ENCODE measurements around the gene CATSPERE.
A peak's percentile ranks its signal among the peaks of the same experiment; 100 is the strongest.

CATSPERE gene

DNA sequence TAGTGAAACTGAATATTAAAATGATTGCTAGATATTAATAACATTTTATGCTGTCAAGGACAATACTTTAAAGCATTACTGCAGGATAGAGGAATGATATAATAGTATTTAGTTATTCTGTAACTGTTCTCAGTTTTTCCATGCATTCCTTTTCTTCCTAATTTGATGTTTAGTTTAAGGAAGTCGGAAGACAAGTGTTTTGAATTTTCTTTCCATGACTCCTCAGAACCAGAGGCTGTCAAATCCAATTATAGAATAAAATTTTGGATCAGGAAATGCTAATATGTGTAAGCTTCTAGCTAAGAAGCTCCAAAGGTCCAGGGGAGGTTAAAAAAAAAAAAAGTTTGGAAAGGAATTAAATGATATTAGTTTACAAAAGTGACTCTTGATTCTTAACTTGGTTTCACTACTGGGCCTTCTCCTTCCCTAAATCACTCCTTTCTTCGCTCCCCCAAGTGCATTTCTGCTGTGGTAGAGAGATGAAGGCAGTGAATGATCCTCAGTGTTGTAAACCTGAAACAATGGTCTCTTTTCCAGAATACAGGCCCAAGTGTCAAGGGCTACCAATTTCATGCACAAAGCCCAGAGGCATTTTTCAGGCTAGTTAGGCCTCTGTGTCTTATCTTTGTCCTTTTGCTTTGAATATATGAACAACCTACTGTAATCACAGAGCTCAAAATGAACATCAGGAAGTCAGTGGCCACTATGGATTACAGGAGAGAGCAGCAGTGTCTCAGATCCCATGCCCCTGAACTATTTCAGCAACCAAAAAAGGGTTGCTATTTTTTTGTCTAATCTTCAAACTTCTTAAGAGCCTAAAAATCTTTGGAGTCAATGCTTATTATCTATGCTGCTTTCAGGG lies 15.5 kb upstream of the CATSPERE start:
- Histone ChIP-seq H3K9ac (ENCODE audit: low read length) (peak overlapping the region; percentile 17), H3K4me2 (ENCODE audit: low read length) (no peak overlapping the region), H4K5ac (ENCODE audit: low read length) (no peak overlapping the region), H2BK120ac (ENCODE audit: low read depth, low read length) (no peak overlapping the region), H3K27ac (ENCODE audit: low read depth, low read length) (no peak overlapping the region), H3K56ac (ENCODE audit: low read length) (no peak overlapping the region), H3K79me1 (ENCODE audit: low read length) (peaks cover 4% of the 10 kb centered on the region), H2BK5ac (ENCODE audit: low read length) (no peak overlapping the region), H3K27me3 (ENCODE audit: insufficient read depth, low read length, poor library complexity) (no peaks in the 10 kb centered on the region), H3K4me3 (ENCODE audit: low read length) (no peak overlapping the region), H4K8ac (ENCODE audit: low read depth, low read length) (no peak overlapping the region), H3K4me1 (ENCODE audit: control insufficient read depth, low read depth, low read length) (no peaks in the 10 kb centered on the region), H3K23ac (ENCODE audit: low read length) (no peak overlapping the region), H2AK5ac (ENCODE audit: low read length) (no peak overlapping the region), H2BK15ac (replicated peaks; ENCODE audit: low read depth) (no peak overlapping the region), H3K79me2 (ENCODE audit: control insufficient read depth, insufficient read depth, low read length) (peaks cover 51% of the 10 kb centered on the region), H3K36me3 (ENCODE audit: control insufficient read depth, insufficient read depth, low read length) (no peaks in the 10 kb centered on the region), H3K18ac (ENCODE audit: low read length) (peak overlapping the region; percentile 30), H3K4ac (ENCODE audit: low read depth, low read length) (peak overlapping the region; percentile 55)
- WGBS (ENCODE audit: extremely low coverage, insufficient coverage, low lambda C conversion rate): no CpG with 5 or more reads among the region's 2 CpGs
- DNase-seq: no peak

DNA sequence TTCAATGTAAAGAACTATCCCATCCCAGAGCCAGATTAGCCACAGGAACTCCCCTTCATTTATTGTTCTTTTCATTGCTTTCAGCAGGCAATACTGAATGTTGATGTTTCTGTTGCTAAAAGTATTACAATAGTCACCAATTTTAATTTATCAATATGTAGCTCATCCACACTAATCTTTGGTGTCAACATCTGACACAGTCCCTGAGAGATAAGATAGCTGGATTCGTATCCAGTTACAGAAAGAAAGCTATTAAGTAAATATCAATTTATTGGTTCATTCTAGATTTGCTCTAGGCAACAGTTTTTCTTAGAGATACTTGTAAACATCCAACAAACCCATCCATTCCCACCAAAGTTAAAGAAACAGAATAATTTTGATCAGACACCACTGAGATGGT lies 14.0 kb upstream of the CATSPERE start:
- Histone ChIP-seq H3K27ac (ENCODE audit: low read depth, low read length) (no peak overlapping the region), H3K18ac (ENCODE audit: low read length) (no peak overlapping the region), H2BK120ac (ENCODE audit: low read depth, low read length) (no peak overlapping the region)

GRCh38 chr1:244447552-244447951 lies 13.5 kb upstream of the CATSPERE start:
- H3K79me2 ChIP-seq (ENCODE audit: control insufficient read depth, insufficient read depth, low read length): peaks cover 52% of the 10 kb centered on the region
- no peak overlapping the region for H3K4ac ChIP-seq (ENCODE audit: low read depth, low read length)
- no peak overlapping the region for H4K5ac ChIP-seq (ENCODE audit: low read length)
- no peaks in the 10 kb centered on the region for H3K27me3 ChIP-seq (ENCODE audit: insufficient read depth, low read length, poor library complexity)
- H3K9ac ChIP-seq (ENCODE audit: low read length): no peak overlapping the region
- WGBS (ENCODE audit: extremely low coverage, insufficient coverage, low lambda C conversion rate): no CpG with 5 or more reads among the region's 2 CpGs
- H3K27ac ChIP-seq (ENCODE audit: low read depth, low read length): no peak overlapping the region
- H3K36me3 ChIP-seq (ENCODE audit: control insufficient read depth, insufficient read depth, low read length): no peaks in the 10 kb centered on the region
- no peak overlapping the region for H3K23ac ChIP-seq (ENCODE audit: low read length)
- no peaks in the 10 kb centered on the region for H3K4me1 ChIP-seq (ENCODE audit: control insufficient read depth, low read depth, low read length)
- no peak overlapping the region for H3K18ac ChIP-seq (ENCODE audit: low read length)
- H2BK5ac ChIP-seq (ENCODE audit: low read length): no peak overlapping the region
- H3K56ac ChIP-seq (ENCODE audit: low read length): no peak overlapping the region
- DNase-seq: no peak
- no peak overlapping the region for H2AK5ac ChIP-seq (ENCODE audit: low read length)
- no peak overlapping the region for H3K4me3 ChIP-seq (ENCODE audit: low read length)
- peaks cover 6% of the 10 kb centered on the region for H3K79me1 ChIP-seq (ENCODE audit: low read length)
- no peak overlapping the region for H4K8ac ChIP-seq (ENCODE audit: low read depth, low read length)
- no peak overlapping the region for H2BK15ac ChIP-seq (replicated peaks; ENCODE audit: low read depth)
- H2BK120ac ChIP-seq (ENCODE audit: low read depth, low read length): no peak overlapping the region
- no peak overlapping the region for H3K4me2 ChIP-seq (ENCODE audit: low read length)

More for the DNA sequence above, 14.0 kb upstream of the CATSPERE start:
- Histone ChIP-seq H2BK15ac (replicated peaks; ENCODE audit: low read depth) (no peak overlapping the region), H4K8ac (ENCODE audit: low read depth, low read length) (no peak overlapping the region), H2AK5ac (ENCODE audit: low read length) (no peak overlapping the region), H2BK5ac (ENCODE audit: low read length) (no peak overlapping the region), H3K23ac (ENCODE audit: low read length) (no peak overlapping the region), H3K4me2 (ENCODE audit: low read length) (no peak overlapping the region), H3K56ac (ENCODE audit: low read length) (no peak overlapping the region), H3K9ac (ENCODE audit: low read length) (no peak overlapping the region), H3K4me3 (ENCODE audit: low read length) (no peak overlapping the region), H3K4ac (ENCODE audit: low read depth, low read length) (no peak overlapping the region), H3K36me3 (ENCODE audit: control insufficient read depth, insufficient read depth, low read length) (no peaks in the 10 kb centered on the region), H3K79me1 (ENCODE audit: low read length) (peaks cover 6% of the 10 kb centered on the region), H3K27me3 (ENCODE audit: insufficient read depth, low read length, poor library complexity) (no peaks in the 10 kb centered on the region), H4K5ac (ENCODE audit: low read length) (no peak overlapping the region), H3K79me2 (ENCODE audit: control insufficient read depth, insufficient read depth, low read length) (peaks cover 56% of the 10 kb centered on the region), H3K4me1 (ENCODE audit: control insufficient read depth, low read depth, low read length) (no peaks in the 10 kb centered on the region)
- WGBS (ENCODE audit: extremely low coverage, insufficient coverage, low lambda C conversion rate): no CpG with 5 or more reads among the region's 1 CpG
- no peak for DNase-seq

- DNase-seq: no peak
- Histone ChIP-seq H3K4me2 (ENCODE audit: low read length) (no peak overlapping the region), H4K8ac (ENCODE audit: low read depth, low read length) (no peak overlapping the region), H3K79me1 (ENCODE audit: low read length) (peaks cover 6% of the 10 kb centered on the region), H2BK120ac (ENCODE audit: low read depth, low read length) (no peak overlapping the region), H3K4ac (ENCODE audit: low read depth, low read length) (no peak overlapping the region), H2BK5ac (ENCODE audit: low read length) (no peak overlapping the region), H3K4me1 (ENCODE audit: control insufficient read depth, low read depth, low read length) (no peaks in the 10 kb centered on the region), H3K27ac (ENCODE audit: low read depth, low read length) (no peak overlapping the region), H3K4me3 (ENCODE audit: low read length) (no peak overlapping the region), H3K56ac (ENCODE audit: low read length) (no peak overlapping the region), H2BK15ac (replicated peaks; ENCODE audit: low read depth) (no peak overlapping the region), H2AK5ac (ENCODE audit: low read length) (no peak overlapping the region), H4K5ac (ENCODE audit: low read length) (no peak overlapping the region), H3K79me2 (ENCODE audit: control insufficient read depth, insufficient read depth, low read length) (peaks cover 46% of the 10 kb centered on the region), H3K36me3 (ENCODE audit: control insufficient read depth, insufficient read depth, low read length) (no peaks in the 10 kb centered on the region), H3K18ac (ENCODE audit: low read length) (no peak overlapping the region), H3K9ac (ENCODE audit: low read length) (peak overlapping the region; percentile 15), H3K23ac (ENCODE audit: low read length) (no peak overlapping the region), H3K27me3 (ENCODE audit: insufficient read depth, low read length, poor library complexity) (no peaks in the 10 kb centered on the region)
- no CpG with 5 or more reads among the region's 5 CpGs for WGBS (ENCODE audit: extremely low coverage, insufficient coverage, low lambda C conversion rate)
Measured at GRCh38 chr1:244448279-244449036, 12.6 kb upstream of the CATSPERE start.

- Histone ChIP-seq H2BK120ac (ENCODE audit: low read depth, low read length) (no peak overlapping the region), H3K4me3 (ENCODE audit: low read length) (no peak overlapping the region), H4K5ac (ENCODE audit: low read length) (no peak overlapping the region), H2BK15ac (replicated peaks; ENCODE audit: low read depth) (no peak overlapping the region), H3K4me2 (ENCODE audit: low read length) (peak overlapping the region; percentile 85), H3K23ac (ENCODE audit: low read length) (no peak overlapping the region), H3K79me1 (ENCODE audit: low read length) (peaks cover 2% of the 10 kb centered on the region), H3K9ac (ENCODE audit: low read length) (peak overlapping the region; percentile 94), H3K18ac (ENCODE audit: low read length) (no peak overlapping the region), H3K79me2 (ENCODE audit: control insufficient read depth, insufficient read depth, low read length) (peaks cover 38% of the 10 kb centered on the region), H4K8ac (ENCODE audit: low read depth, low read length) (no peak overlapping the region), H3K56ac (ENCODE audit: low read length) (peak overlapping the region; percentile 67), H3K4ac (ENCODE audit: low read depth, low read length) (no peak overlapping the region), H3K4me1 (ENCODE audit: control insufficient read depth, low read depth, low read length) (no peaks in the 10 kb centered on the region), H3K27ac (ENCODE audit: low read depth, low read length) (no peak overlapping the region), H2AK5ac (ENCODE audit: low read length) (no peak overlapping the region), H3K27me3 (ENCODE audit: insufficient read depth, low read length, poor library complexity) (no peaks in the 10 kb centered on the region), H3K36me3 (ENCODE audit: control insufficient read depth, insufficient read depth, low read length) (no peaks in the 10 kb centered on the region), H2BK5ac (ENCODE audit: low read length) (no peak overlapping the region)
- WGBS (ENCODE audit: extremely low coverage, insufficient coverage, low lambda C conversion rate): no CpG with 5 or more reads among the region's 8 CpGs
- no peak for DNase-seq
Measured at GRCh38 chr1:244449936-244450508, 11.1 kb upstream of the CATSPERE start.

Measured in mesendoderm (in vitro differentiated cells).